Measurements from ENCODE around the gene RUNX1. TPM values are rescaled to one million over a fixed set of nuclear protein-coding genes. Genes with fewer than 3 reads are reported as not detected.

Gene RUNX1
- total RNA-seq, 4 donors from 2014 or later = 16.2 to 34.6 (median 26.4) TPM

GRCh38 chr21:35077466-35077865 lies 28.4 kb upstream of the RUNX1 start:
- TF ChIP-seq CTCF (IDR thresholded peaks at IDR 0.05; ENCODE audit: low read depth) = no peak

- no peak for TF ChIP-seq CTCF (IDR thresholded peaks at IDR 0.05; ENCODE audit: low read depth)
Measured at GRCh38 chr21:35075546-35075945, 26.4 kb upstream of the RUNX1 start.

GRCh38 chr21:35072960-35073359 lies 23.9 kb upstream of the RUNX1 start:
- TF ChIP-seq CTCF (IDR thresholded peaks at IDR 0.05; ENCODE audit: low read depth) = no peak

- TF ChIP-seq CTCF (IDR thresholded peaks at IDR 0.05; ENCODE audit: low read depth) = no peak
Measured at GRCh38 chr21:35072557-35072956, 23.5 kb upstream of the RUNX1 start.

GRCh38 chr21:35071347-35071746 lies 22.2 kb upstream of the RUNX1 start:
- no peak for TF ChIP-seq CTCF (IDR thresholded peaks at IDR 0.05; ENCODE audit: low read depth)

- no peak for TF ChIP-seq CTCF (IDR thresholded peaks at IDR 0.05; ENCODE audit: low read depth)
Measured at GRCh38 chr21:35070436-35070835, 21.3 kb upstream of the RUNX1 start.

- no peak for TF ChIP-seq CTCF (IDR thresholded peaks at IDR 0.05; ENCODE audit: low read depth)
Measured at GRCh38 chr21:35066824-35067223, 17.7 kb upstream of the RUNX1 start.

Data from subcutaneous adipose tissue (tissue), 4 donors.